Neuronal stem cell (in vitro differentiated cells): ENCODE measurements around the gene CYB561D2.

Experiments
- DNase-seq: peaks from one replicate; pipeline ENCODE4 v3.0.0-alpha.2; 2013; ENCODE audit warnings: low spot score
- H2AFZ ChIP-seq: one replicate; pipeline ENCODE4 v1.6.1; 2013; ENCODE audit warnings: mild to moderate bottlenecking, low read length, inconsistent platforms
- H2AK5ac ChIP-seq: 2 replicates; pipeline ENCODE4 v1.6.1; 2013; ENCODE audit warnings: low read depth, mild to moderate bottlenecking, inconsistent platforms, low read length, moderate library complexity, mixed read lengths
- H2BK120ac ChIP-seq: 2 replicates; pipeline ENCODE4 v1.6.1; 2013; ENCODE audit warnings: low read depth, mild to moderate bottlenecking, inconsistent platforms, low read length, moderate library complexity, mixed read lengths
- H2BK12ac ChIP-seq: one replicate; pipeline ENCODE4 v1.6.1; 2013; ENCODE audit warnings: low read length, inconsistent platforms
- H2BK15ac ChIP-seq: 2 replicates; pipeline ENCODE4 v1.6.1; 2013; ENCODE audit warnings: mild to moderate bottlenecking, low read length, inconsistent platforms, mixed read lengths
- H2BK5ac ChIP-seq: one replicate; pipeline ENCODE4 v1.6.1; 2013; ENCODE audit warnings: inconsistent platforms, mild to moderate bottlenecking, low read length, moderate library complexity
- H3K14ac ChIP-seq: one replicate; pipeline ENCODE4 v1.6.1; 2013; ENCODE audit warnings: low read length, inconsistent platforms
- H3K18ac ChIP-seq: 2 replicates; pipeline ENCODE4 v1.6.1; 2013; ENCODE audit warnings: low read length, inconsistent platforms
- H3K23ac ChIP-seq: 2 replicates; pipeline ENCODE4 v1.6.1; 2013; ENCODE audit warnings: low read depth, mild to moderate bottlenecking, mixed read lengths, low read length, inconsistent platforms; ENCODE audit not compliant: poor library complexity
- H3K27ac ChIP-seq: replicated peaks from 3 replicates; pipeline ENCODE4 v1.5.1; 2013; ENCODE audit warnings: low read length, inconsistent platforms
- H3K27me3 ChIP-seq, 3 experiments: 2 replicates each; pipeline ENCODE4 v1.6.1; 2013; ENCODE audit warnings: low read length in 3 of 3, mild to moderate bottlenecking in 2 of 3, inconsistent platforms in 1 of 3, low read depth in 1 of 3, mixed read lengths in 1 of 3, moderate library complexity in 1 of 3; ENCODE audit not compliant: control insufficient read depth in 3 of 3, insufficient read depth in 3 of 3
- H3K36me3 ChIP-seq, 2 donors: replicated peaks in 1 of 2; 2 replicates each; pipeline ENCODE4 v1.6.1; 2013; ENCODE audit warnings: low read length in 2 of 2; ENCODE audit not compliant: control insufficient read depth in 2 of 2, insufficient read depth in 2 of 2
- H3K4ac ChIP-seq: 2 replicates; pipeline ENCODE4 v1.6.1; 2013; ENCODE audit warnings: inconsistent platforms, mild to moderate bottlenecking, low read length, moderate library complexity
- H3K4me1 ChIP-seq, 2 donors: 1 replicate in 1 of 2; 2 replicates in 1 of 2; pipeline ENCODE4 v1.6.1; 2013; ENCODE audit warnings: low read length in 2 of 2, low read depth in 1 of 2; ENCODE audit not compliant: control insufficient read depth in 2 of 2, insufficient read depth in 1 of 2
- H3K4me2 ChIP-seq: one replicate; pipeline ENCODE4 v1.6.1; 2013; ENCODE audit warnings: mild to moderate bottlenecking, low read length, inconsistent platforms; ENCODE audit not compliant: insufficient read depth, poor library complexity, severe bottlenecking
- H3K4me3 ChIP-seq, 2 donors: 2 replicates each; pipeline ENCODE4 v1.5.1; 2013; ENCODE audit warnings: low read length in 2 of 2, mild to moderate bottlenecking in 2 of 2, inconsistent platforms in 1 of 2, moderate library complexity in 1 of 2
- H3K79me1 ChIP-seq: one replicate; pipeline ENCODE4 v1.6.1; 2013; ENCODE audit warnings: low read depth, mild to moderate bottlenecking, inconsistent platforms, low read length, moderate library complexity
- H3K9ac ChIP-seq: one replicate; pipeline ENCODE4 v1.6.1; 2013; ENCODE audit warnings: mild to moderate bottlenecking, low read depth, low read length, inconsistent platforms; ENCODE audit not compliant: poor library complexity
- H3K9me3 ChIP-seq, 2 donors: replicated peaks in 1 of 2; 2 replicates each; pipeline versions ENCODE3 to v1.6.1; 2013; ENCODE audit warnings: low read length in 2 of 2, mild to moderate bottlenecking in 2 of 2, inconsistent platforms in 1 of 2, low read depth in 1 of 2, mixed read lengths in 1 of 2, moderate library complexity in 1 of 2; ENCODE audit not compliant: control insufficient read depth in 2 of 2, insufficient read depth in 1 of 2
- H4K8ac ChIP-seq: one replicate; pipeline ENCODE4 v1.6.1; 2013; ENCODE audit warnings: low read depth, mild to moderate bottlenecking, inconsistent platforms, low read length, moderate library complexity
- H4K91ac ChIP-seq: one replicate; pipeline ENCODE4 v1.6.1; 2013; ENCODE audit warnings: low read length, low read depth, mild to moderate bottlenecking, inconsistent platforms; ENCODE audit not compliant: poor library complexity
- WGBS, 2 donors: extraction: QIAGEN DNeasy Blood & Tissue Kit; methylation state at CpG; one replicate each; pipeline ENCODE4 v1.1.7; 2013; ENCODE audit warnings: missing lambda C conversion rate in 2 of 2, mixed read lengths in 1 of 2; ENCODE audit not compliant: insufficient read length in 2 of 2, insufficient replicate concordance in 1 of 2; ENCODE audit errors: extremely low coverage in 2 of 2; 5-methylcytosine and 5-hydroxymethylcytosine counted together

Gene CYB561D2

GRCh38 chr3:50355829-50356552 lies 5.3 kb downstream of the CYB561D2 start:
- H2AK5ac ChIP-seq, result peak overlapping the region; percentile 64
- no peak for DNase-seq
- H3K4me3 ChIP-seq, result no peak overlapping the region
- H4K91ac ChIP-seq, result no peak overlapping the region
- H3K4me1 ChIP-seq, result peaks cover 32 to 33% of the 10 kb centered on the region in 2 donors
- H3K14ac ChIP-seq, result no peak overlapping the region
- no peak overlapping the region for H3K4me2 ChIP-seq
- no peak overlapping the region for H3K27ac ChIP-seq
- H2BK5ac ChIP-seq, result no peak overlapping the region
- H2AFZ ChIP-seq, result no peak overlapping the region
- no peaks in the 10 kb centered on the region for H3K9me3 ChIP-seq
- no peak overlapping the region for H3K18ac ChIP-seq
- H2BK12ac ChIP-seq, result no peak overlapping the region
- no peak overlapping the region for H3K23ac ChIP-seq
- no peaks in the 10 kb centered on the region for H3K27me3 ChIP-seq
- WGBS, 2 donors, result no CpG with 5 or more reads among the region's 5 CpGs
- H3K9ac ChIP-seq, result peak overlapping the region; percentile 17
- peaks cover 40 to 57% of the 10 kb centered on the region in 2 donors for H3K36me3 ChIP-seq
- H2BK120ac ChIP-seq, result no peak overlapping the region
- peaks cover 18% of the 10 kb centered on the region for H3K79me1 ChIP-seq
- no peak overlapping the region for H4K8ac ChIP-seq
- no peak overlapping the region for H3K4ac ChIP-seq
- H2BK15ac ChIP-seq, result no peak overlapping the region

- no peak overlapping the region for H3K23ac ChIP-seq
- H2BK5ac ChIP-seq, result no peak overlapping the region
- H2BK12ac ChIP-seq, result no peak overlapping the region
- no peak overlapping the region for H3K27ac ChIP-seq
- H3K9ac ChIP-seq, result peak overlapping the region; percentile 17
- H3K27me3 ChIP-seq, result peaks cover 0 to under 1% (median 0%) of the 10 kb centered on the region in 3 experiments
- H3K4ac ChIP-seq, result no peak overlapping the region
- no peak overlapping the region for H3K14ac ChIP-seq
- peak overlapping the region in 1 of 2 donors; percentile 96 for H3K4me3 ChIP-seq
- H2BK15ac ChIP-seq, result no peak overlapping the region
- no peak overlapping the region for H2AK5ac ChIP-seq
- H4K8ac ChIP-seq, result no peak overlapping the region
- peaks cover 40 to 57% of the 10 kb centered on the region in 2 donors for H3K36me3 ChIP-seq
- no peak overlapping the region for H2BK120ac ChIP-seq
- H3K4me1 ChIP-seq, result peaks cover 27 to 28% of the 10 kb centered on the region in 2 donors
- no peak overlapping the region for H4K91ac ChIP-seq
- H3K18ac ChIP-seq, result no peak overlapping the region
- no peak overlapping the region for H2AFZ ChIP-seq
- no peaks in the 10 kb centered on the region for H3K9me3 ChIP-seq
- H3K4me2 ChIP-seq, result no peak overlapping the region
- H3K79me1 ChIP-seq, result peaks cover 15% of the 10 kb centered on the region
- no CpG with 5 or more reads among the region's 5 CpGs for WGBS, 2 donors
- no peak for DNase-seq
Measured at GRCh38 chr3:50356553-50356952, 5.9 kb downstream of the CYB561D2 start.

GRCh38 chr3:50357481-50357880 lies 6.8 kb downstream of the CYB561D2 start:
- Histone ChIP-seq H3K27ac (no peak overlapping the region), H3K79me1 (peaks cover 15% of the 10 kb centered on the region), H3K4ac (no peak overlapping the region), H4K8ac (peak overlapping the region; percentile 73), H3K4me2 (peak overlapping the region; percentile 36), H2BK120ac (no peak overlapping the region), H2AFZ (no peak overlapping the region), H3K4me3 (peak overlapping the region; percentile 20 to 96), H3K27me3 (peaks cover 0 to 6% (median 0%) of the 10 kb centered on the region in 3 experiments), H3K23ac (no peak overlapping the region), H4K91ac (no peak overlapping the region), H2BK15ac (no peak overlapping the region), H3K36me3 (peaks cover 40 to 57% of the 10 kb centered on the region in 2 donors), H3K9ac (peak overlapping the region; percentile 34), H3K4me1 (peaks cover 27 to 28% of the 10 kb centered on the region in 2 donors), H3K9me3 (no peaks in the 10 kb centered on the region), H3K18ac (no peak overlapping the region), H2BK12ac (no peak overlapping the region), H2BK5ac (no peak overlapping the region), H2AK5ac (no peak overlapping the region), H3K14ac (no peak overlapping the region)
- no CpG with 5 or more reads among the region's 1 CpG for WGBS, 2 donors
- no peak for DNase-seq

DNA sequence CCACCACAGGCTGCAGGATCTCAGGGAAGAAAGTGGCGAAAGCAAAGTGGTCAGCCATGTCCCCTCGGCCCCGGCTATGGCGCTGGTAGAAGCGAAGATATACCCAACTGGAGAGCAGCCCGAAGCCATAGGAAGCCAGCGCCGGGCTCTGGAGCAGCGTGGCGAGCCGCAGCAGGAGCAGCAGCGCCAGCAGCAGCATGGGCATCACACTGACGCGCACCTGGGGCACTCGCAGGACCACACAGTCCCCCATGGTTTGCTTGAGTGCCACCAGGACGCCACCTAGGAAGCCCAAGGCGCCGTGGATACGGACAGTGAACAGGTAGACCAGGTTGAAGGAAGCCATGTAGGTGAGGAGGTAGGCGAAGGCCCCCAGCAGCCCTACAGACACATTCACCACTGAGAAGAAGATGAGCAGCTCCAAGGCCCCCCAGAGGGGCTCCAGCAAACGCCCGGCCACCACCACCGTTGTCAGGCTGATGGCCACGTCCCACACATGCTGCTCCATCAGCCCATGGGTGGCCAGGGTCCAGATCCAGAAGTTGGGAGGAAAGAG lies 7.8 kb downstream of the CYB561D2 start:
- no peak overlapping the region for H3K18ac ChIP-seq
- no peak overlapping the region for H4K8ac ChIP-seq
- H3K79me1 ChIP-seq, result peaks cover 15% of the 10 kb centered on the region
- DNase-seq, result no peak
- peaks cover 0 to 12% (median 0%) of the 10 kb centered on the region in 3 experiments for H3K27me3 ChIP-seq
- H3K14ac ChIP-seq, result peak overlapping the region; percentile 58
- H2BK120ac ChIP-seq, result no peak overlapping the region
- H3K4me1 ChIP-seq, result peaks cover 27 to 28% of the 10 kb centered on the region in 2 donors
- no CpG with 5 or more reads among the region's 24 CpGs for WGBS, 2 donors
- H3K4me3 ChIP-seq, result peak overlapping the region; percentile 96
- H3K4ac ChIP-seq, result no peak overlapping the region
- peak overlapping the region; percentile 40 for H2BK5ac ChIP-seq
- H2BK15ac ChIP-seq, result no peak overlapping the region
- H3K9me3 ChIP-seq, result no peaks in the 10 kb centered on the region
- H3K27ac ChIP-seq, result no peak overlapping the region
- peak overlapping the region; percentile 94 for H3K4me2 ChIP-seq
- H2BK12ac ChIP-seq, result no peak overlapping the region
- H4K91ac ChIP-seq, result no peak overlapping the region
- peak overlapping the region; percentile 79 for H2AK5ac ChIP-seq
- H3K9ac ChIP-seq, result peak overlapping the region; percentile 100
- H2AFZ ChIP-seq, result no peak overlapping the region
- peaks cover 33 to 48% of the 10 kb centered on the region in 2 donors for H3K36me3 ChIP-seq
- H3K23ac ChIP-seq, result peak overlapping the region; percentile 95
